HG02678 (cell line): ENCODE data around the gene MYADML2.

Experiments
- ATAC-seq: cut with Tn5 transposase; IDR thresholded peaks from one replicate; pipeline ENCODE4 v1.9.1; 2021; ENCODE audit warnings: mild to moderate bottlenecking, moderate library complexity; ENCODE audit not compliant: unreplicated experiment

Gene MYADML2

DNA sequence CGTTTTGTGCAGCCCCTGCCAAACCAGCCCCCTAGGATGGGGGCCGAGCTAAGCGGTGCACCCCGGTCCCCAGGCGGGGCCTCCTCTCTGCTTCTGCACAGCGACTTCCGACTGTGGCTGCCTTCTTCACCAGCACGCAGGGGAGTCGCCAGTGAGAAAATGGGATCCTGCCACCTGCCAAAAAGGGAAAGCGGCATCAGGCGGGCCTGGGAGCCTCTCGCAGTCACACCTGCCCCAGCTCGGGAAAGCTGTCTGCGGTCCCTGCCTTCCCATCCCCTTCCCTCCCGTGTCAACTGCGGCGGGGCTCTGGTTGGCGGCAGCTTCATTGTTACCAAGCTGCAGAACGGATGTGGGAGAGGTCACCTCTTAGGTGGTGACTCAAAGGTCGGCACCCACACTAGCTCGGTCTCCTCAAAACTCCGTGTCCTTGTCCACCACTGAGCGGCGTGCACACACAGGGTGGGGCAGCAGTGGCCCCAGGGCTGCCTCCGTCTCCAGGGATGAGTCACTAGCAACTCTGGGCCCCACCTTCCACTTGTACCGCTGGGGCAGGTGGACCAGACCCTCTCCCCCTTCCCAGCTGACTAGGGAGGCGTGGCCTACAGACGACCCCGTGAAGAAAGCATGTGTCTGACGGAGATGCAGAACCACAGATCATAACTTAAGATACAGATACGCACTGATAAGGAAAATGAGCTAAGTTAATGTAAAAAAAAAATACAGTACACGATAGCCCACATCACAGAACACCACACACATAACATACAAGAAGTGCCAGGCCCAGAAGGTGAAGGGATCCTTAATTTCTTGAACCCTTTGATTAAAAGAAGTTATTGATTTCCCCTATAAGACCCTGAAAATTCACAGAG lies 34.4 kb downstream of the MYADML2 start:
- ATAC-seq: no peak

DNA sequence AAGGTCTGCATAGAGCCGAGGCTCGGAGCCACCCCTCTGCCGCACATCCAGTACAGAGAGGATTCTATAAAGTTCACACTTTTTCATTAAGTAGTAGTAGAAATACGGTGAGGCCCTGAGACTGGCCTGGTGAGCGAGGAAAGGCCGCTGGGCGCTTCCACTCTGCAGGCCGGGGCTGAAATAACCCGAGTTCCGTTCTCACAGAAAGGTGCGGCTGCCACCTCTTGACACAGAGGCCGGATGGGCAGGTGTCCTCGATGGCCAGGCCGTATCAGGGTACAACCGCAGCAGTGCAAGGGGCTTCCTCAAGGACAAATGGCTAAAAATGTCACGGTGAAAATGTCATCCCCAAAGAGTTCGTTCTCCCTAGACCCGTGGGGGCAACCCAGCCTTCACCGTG lies 35.1 kb downstream of the MYADML2 start:
- no peak for ATAC-seq

DNA sequence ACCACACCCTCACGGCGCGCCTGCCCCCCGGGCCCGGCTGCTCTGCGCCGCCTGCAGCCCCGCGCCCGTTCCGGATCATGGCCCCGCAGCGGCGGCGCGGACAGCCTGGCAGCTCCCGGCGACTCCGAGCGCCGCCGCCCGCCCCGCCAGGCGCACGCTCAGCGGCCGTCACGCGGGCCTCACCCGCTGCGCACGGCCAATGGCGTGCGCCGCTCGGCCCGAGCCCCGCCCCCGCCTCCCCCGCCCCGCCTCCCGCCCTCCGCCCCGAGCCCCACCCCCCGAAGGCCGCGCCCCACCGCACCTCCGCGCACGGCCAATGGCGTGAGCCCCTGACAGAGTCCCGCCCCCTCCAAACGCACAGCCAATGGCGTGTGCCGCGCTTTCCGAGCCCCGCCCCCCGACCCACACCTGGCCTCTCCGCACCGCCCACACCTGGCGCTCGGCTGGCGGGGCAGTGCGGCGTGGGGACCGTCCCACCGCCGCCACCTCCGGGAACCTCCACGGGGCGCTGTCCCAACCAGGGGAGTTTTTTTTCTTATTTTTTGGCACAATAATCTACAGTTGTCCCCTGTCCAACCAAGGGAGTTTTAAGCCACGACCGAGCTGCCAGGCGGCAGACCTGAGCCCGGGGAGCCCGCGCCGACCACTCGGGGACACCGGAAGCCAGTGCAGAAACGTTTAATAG lies 35.6 kb downstream of the MYADML2 start, which contains the start of gene PCYT2:
PCYT2 (minus strand) TSS at position 123 of the 685 bp plus-strand sequence; CDS start at position 79, 44 bp downstream.
- ATAC-seq: peak; percentile 76

DNA sequence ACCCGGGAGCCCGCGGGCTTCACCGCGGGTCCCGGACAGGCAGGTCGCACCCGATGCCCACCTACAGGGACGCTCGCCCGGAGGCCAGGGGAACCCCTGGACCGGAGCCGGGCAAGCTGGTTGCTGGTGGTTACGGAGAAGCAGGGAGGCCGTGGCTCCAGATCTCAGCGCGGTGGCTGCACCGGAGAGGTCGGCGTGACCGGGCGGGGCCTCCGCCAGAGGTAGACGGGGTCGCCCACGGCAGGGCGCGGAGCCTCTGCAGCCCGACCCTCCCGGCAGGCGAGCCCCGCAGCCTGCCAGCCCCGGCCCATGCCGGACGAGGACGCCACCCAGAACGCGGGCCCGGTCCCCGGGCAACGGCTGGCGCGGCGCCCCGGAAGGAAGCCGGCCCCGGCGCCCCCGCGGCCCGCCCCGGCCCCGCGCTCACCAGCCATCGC lies 36.2 kb downstream of the MYADML2 start:
- ATAC-seq: peak; percentile 33

DNA sequence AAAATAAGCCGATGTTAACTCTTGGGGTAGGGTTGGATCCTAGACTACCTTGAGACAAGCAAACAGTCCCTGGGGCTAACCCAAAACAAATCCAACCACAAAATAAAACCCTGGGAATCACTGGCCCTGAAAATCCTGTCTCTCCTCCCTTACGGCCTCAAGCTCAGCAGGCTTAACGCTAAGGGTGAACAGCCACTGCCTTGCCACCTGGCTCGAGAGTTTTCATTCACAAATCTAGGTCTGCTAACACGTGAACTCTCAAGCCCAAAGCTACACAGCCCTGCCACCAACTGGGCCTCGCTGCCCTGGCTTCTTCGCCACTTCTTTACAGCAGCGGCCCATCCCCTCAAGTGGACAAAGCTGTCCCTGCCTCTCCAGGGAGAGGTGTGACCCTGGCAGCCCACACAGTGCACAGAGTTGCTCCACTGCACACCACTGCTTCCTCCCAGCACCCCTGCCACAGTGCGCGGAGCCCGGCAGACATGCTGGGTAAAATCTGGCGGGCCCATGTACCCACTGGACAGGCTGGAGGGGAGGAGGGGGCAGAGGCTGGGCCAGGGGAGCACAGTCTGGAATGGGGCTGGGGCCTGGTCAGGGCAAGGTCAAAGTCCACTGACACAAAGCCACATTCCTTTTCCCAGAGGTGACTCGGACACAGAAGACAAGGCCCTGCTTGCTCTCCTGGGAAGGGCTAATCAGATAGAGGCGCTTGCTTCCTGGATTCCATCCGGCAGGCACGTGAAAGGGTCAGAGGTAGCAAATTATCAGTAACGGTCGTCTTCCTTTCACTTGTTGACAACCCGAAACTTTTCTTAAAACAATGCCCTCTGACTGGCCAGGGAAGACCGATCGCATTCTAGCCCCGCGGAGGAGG lies 36.8 kb downstream of the MYADML2 start:
- no peak for ATAC-seq

DNA sequence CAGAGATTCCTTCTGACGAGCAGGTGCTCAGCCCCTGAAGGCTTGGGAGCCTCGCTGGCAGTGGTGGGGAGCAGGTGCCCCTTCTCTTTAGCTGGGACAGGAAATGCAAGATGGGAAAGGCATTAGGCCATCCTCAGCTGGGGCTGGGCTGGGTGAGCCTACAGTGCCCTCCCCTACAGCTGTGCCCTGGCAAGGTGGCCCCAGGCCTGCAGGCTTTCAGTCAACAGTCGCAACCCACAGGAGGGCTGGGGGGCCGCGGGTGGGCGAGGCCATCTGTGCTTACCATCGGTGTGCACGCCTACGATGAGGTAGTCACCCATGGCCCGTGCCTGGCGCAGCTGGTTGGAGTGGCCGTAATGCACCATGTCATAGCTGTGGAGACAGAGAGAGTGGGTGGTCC lies 37.8 kb downstream of the MYADML2 start:
- ATAC-seq: no peak

DNA sequence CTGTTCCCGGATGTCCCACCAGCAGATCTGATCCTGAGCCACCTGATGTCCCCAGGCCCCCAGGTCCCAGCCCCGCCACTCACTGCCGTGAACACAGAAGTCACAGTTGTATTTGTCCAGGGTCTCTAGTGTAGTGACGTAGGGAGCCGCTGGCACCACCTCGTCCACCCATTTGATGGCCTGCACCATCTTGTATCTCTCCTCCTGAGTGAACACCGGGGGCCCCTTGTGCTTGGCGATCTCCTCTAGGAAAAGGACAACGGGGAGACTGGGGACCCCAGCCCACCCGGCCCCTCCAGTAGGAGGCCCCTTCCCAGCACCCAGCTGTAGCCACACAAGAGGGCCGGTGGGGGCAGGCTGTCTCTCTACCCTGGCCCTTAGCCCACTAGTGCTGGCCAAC lies 38.2 kb downstream of the MYADML2 start:
- ATAC-seq: no peak

DNA sequence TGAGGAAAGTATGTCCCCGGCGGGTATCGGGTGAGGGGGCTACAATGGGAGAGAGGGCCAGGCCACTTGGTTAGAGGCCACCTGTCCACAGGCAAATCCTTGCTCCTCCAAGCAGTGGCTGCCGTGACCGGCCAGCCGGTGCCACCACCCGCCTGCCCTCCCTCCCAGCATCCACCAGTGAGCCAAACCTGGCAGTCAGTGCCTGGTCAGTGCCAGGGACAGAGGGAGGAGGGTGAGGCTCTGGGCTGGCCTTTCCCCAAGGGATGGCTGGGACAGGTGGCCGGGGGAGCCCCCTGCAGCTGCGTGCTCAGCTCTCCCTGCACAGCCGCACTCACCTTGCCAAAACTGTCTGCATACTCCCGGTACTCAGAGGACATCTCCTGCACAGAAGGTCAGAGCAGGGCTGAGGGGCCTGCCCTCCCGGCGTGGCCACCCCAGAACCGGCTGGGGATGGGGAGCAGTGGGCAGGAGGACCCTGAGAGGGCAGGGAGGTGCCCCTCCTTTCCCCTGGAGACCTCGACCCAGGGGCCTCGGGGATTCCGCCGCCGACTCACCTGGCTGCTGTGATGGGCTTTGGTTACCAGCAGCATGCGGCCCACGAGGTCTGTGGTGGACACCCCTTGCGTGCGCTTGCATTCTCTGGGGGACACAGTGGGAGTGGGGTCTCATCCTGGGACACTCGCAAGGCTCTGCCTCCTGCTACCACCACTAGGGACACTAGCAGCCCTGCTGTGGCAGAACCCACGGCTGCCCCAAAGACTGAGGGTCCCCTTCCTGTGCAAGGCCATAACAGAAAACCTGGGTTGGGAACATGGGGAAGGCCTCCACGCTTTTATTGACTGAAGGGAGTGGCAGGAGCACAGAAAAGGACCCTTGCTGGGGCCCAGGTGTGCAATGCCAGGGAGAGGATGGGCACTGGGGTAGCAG lies 39.6 kb downstream of the MYADML2 start:
- ATAC-seq: no peak

DNA sequence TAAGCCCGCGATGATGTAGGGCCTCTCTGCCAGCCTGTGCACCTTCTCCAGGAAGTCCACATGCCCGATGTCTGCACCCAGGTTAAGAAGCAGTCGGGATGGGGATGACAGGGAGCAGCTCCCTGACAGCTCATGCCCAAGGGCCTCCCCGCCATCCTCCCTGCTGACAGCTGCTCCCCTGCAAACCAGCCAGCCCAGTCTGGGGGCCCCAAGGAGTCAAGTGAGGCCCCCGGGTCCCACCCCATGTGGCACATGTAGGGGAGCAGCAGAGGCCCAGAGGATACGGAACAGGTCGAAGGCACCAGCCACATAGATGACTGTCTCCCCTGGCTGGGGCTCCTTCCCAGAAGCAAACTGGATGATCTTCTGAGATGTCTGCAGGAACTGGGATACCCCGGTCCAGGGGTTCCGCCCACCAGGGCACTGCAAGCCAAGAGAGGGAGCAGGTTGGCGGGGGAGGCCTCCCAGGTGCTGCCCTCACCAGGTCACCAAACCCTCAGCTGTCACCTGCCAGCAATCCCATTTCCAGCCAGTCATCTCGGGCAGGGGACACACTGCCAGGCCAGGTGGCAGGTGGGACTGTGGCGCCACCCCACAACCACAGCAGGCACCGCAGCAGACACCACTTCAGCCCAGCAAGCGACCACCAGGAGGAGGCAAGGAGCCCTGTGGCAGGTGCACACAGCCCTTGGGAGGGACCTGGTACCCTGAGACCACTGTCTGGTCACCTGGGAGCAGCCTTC lies 40.4 kb downstream of the MYADML2 start:
- ATAC-seq: no peak

DNA sequence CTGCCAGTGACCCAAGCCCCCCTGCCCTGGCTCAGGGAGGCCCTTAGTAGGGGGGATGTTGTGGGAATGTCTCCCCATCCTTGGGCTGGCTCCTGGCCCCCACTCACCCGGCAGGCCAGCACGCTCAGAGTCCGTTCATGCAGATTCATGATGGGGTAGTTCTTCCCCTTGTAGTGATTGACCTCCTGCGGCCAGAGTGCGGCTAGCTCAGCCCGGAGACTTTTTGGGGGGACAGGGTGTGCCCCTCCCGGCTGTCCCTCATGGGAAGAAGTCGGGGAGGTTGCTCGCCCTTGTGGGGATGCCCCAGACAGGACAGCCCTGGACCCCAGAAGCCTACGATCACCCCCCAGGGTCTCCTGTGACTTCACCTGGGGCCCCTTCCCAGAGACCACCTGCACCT lies 41.0 kb downstream of the MYADML2 start:
- no peak for ATAC-seq

DNA sequence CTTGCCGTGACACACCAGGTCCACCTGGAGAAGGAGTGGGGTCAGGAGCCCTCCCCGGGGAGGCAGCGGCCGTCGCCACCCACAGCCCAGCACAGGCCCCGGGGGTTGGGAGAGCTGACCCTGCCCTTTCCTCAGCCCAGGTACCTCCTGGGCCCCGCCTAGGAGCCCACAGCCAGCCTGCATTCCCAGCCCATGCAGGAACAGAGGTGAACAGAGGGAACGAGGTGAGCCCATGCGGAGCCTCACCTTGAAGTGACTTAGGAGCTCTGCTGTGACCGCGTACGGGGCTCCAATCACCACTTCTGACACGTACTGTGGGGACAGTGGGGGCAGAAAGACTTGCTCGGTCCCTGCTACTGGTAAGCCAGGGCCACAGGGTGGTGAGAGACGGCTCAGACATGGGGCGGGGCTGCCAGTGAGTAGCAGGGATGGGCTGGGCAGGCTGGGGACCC lies 41.6 kb downstream of the MYADML2 start:
- ATAC-seq: no peak

DNA sequence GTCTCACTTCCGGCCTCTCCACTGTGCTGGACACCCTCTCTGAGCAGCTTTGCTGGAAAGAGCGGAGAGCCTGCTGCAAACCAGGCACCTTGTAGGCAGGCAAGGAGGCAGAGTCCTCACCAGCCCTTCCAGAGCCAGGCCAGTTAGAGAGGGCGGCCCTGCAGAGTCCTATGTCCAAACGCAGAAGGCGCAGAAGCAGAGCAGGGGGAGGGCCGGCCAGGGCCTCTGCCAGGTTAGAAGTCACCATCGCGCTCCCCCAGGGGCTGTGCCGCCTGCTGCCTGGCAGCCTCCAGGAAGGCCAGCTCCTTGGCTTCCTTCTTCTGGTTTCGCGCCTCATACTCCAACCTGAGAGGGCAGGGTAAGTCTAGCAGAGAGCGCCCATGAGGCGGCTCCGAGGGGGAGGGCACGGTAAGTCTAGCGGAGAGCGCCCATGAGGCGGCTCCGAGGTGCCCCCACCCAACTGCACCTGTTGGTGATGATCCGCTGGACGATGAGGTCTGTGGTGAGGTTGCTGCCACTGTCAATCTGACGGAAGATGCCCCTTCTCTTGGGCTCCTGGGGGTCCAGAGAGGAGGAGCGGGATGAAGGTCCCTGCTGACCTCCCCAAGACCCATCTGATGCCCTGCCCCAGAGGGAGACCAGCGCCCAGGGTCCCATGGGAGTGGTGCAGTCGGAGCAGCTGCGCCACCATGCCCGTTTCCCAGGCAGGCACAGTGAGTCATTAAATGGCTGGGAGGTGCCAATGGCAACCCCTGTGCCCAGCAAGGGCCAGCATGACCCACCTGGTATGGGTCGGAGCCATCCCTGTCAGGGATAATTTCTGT lies 42.2 kb downstream of the MYADML2 start:
- ATAC-seq: no peak

DNA sequence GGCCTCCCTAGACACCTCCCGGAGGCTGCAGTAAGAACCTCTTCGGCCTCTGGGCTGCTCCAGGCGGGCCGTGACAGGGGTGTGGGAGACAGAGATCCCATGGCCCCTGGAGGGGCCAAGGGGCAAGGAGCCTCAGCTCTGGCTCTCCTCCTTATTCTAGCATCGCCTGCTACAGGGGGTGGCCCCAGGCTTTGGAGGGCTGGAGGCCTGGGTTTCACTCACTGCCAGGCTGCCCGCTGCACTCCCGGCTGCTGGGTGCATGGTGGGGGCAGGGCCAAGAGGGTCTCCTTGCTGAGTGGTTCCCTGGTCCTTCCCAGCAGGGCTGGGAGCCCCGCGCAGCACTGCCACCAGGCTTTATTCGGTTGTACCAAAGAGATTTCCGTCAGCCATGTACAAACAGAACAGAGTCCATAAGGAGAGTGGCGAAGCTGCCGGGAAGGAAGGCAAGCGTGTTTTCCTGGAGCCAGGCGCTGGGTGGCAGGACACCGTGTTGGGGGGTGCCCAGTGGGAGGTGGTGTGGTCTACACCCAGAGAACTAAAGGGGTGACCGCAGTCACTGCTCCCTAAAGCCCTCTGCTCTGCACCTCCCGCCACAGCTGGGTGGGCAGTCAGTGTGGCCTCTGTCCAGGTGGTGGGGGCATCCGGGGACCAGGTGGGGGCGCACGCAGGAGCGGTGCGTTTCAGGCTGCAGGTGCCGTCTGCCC lies 43.0 kb downstream of the MYADML2 start:
- ATAC-seq: no peak

DNA sequence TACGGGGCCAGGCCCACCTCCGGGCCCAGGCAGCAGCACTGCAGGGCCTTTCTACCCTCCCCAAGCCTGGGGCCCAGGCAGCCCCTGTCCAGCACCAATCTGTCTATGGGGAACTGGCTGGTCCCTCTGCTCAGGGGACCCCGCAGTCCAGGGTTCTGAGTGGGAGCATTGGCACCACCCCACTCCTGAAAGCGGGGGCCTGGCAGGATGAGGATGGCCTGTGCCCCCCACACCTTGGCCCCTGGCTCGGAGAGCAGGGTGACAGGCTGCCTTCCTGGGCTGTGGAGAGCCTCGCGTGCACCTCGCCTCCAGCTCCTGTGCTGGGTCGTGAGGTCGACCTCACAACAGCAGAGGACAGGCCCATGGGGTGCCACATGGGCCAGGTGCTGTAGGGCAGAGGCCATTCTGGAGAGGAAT lies 43.6 kb downstream of the MYADML2 start:
- ATAC-seq: no peak

DNA sequence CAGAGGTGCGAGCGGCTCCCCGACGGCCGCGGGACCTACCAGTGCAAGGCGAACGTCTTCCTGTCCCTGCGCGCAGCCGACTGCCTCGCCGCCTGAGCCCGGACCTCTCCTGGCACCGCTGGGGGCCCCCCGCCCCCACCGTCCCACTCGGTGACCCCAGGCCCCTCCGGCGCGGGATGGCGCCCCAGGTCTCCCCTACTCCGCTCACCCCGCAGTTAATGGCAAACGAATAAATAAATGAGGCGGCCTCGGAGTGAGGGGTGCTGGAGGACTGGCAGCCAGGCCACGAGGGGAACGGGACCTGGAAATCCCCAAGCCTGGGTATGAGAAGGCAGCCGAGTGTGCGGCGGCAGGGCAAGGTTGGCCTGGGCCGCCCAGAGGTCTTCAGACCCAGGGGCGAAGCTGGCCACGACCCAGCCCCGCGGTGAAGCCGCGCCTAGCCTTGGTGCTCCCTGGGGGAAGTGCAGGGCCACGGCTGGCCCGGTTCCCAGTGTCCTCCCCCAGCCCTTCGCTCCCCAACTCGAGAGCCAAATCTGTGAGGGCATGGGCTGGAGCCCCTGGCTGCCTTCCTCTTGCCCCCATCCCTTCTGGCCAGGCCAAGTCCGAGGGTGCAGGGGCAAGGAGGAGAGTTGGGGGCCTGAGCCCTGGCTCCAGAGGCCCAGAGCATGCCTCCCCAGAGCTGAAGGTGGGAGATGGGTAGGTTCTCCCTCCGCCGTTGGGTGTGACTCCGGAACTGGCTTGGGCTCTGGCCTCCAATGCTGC lies 44.2 kb downstream of the MYADML2 start:
- ATAC-seq: no peak

DNA sequence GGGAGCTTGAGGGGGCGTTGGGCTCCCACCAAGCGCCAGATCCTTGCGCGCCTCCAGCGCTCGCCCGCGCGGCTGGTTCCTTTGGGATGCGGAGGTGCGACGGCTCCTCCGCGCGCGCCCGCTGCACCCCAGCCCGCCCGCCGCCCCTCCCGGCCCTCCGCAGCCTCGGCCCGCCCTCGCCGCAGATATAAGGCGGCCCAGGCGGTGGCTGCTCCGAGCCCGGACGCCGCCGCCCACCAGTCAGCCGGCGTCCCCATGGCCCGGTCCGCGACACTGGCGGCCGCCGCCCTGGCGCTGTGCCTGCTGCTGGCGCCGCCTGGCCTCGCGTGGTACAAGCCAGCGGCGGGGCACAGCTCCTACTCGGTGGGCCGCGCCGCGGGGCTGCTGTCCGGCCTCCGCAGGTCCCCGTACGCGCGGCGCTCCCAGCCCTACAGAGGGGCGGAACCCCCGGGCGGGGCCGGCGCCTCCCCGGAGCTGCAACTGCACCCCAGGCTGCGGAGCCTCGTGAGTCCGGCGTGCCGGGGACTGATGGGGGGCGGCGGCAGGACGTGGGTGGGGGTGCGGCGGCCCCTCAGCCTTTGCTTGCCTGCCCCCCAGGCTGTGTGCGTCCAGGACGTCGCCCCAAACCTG lies 44.9 kb downstream of the MYADML2 start, which contains the start of gene NPB:
NPB (plus strand) TSS at position 216 of the 630 bp plus-strand sequence; CDS start at position 256, 40 bp downstream.
- ATAC-seq: no peak
